OCI-LY7 (cell line): ENCODE results near the gene HERC2.
"Not testable (repeated sequence)": the region's sequence is repeated elsewhere in the genome, so short reads cannot be mapped to it uniquely, and the experiment has no call there.

Source experiments
- EZH2phosphoT487 ChIP-seq: fragments of 200-600 bp; sonication (generic); IDR thresholded peaks from 2 replicates; pipeline ENCODE4 v1.6.1; 2018; ENCODE audit warnings: low read depth, borderline replicate concordance, mild to moderate bottlenecking, mixed run types, antibody characterized with exemption, low read length, moderate library complexity, mixed read lengths
- TF ChIP-seq, protein P1 (sequence below): fragments of 200-600 bp; sonication (generic); conservative IDR thresholded peaks from 2 replicates; pipeline ENCODE4 v1.5.1; 2014; ENCODE audit warnings: mild to moderate bottlenecking, antibody characterized with exemption, low read length, moderate library complexity, mixed read lengths

- TF ChIP-seq, protein P1, sequence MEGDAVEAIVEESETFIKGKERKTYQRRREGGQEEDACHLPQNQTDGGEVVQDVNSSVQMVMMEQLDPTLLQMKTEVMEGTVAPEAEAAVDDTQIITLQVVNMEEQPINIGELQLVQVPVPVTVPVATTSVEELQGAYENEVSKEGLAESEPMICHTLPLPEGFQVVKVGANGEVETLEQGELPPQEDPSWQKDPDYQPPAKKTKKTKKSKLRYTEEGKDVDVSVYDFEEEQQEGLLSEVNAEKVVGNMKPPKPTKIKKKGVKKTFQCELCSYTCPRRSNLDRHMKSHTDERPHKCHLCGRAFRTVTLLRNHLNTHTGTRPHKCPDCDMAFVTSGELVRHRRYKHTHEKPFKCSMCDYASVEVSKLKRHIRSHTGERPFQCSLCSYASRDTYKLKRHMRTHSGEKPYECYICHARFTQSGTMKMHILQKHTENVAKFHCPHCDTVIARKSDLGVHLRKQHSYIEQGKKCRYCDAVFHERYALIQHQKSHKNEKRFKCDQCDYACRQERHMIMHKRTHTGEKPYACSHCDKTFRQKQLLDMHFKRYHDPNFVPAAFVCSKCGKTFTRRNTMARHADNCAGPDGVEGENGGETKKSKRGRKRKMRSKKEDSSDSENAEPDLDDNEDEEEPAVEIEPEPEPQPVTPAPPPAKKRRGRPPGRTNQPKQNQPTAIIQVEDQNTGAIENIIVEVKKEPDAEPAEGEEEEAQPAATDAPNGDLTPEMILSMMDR, result not testable (repeated sequence)
- not testable (repeated sequence) for TF ChIP-seq EZH2phosphoT487
These were observed 184.5 kb downstream of the HERC2 start for GRCh38 chr15:28137408-28138039.
